Uterus (tissue), 4 donors: ENCODE measurements around the gene KLHDC8B. TPM values are rescaled to one million over a fixed set of nuclear protein-coding genes. Genes with fewer than 3 reads are reported as not detected.
A peak's percentile ranks its signal among the peaks of the same experiment; 100 is the strongest.

Experiments
- DNase-seq, 2 donors: peaks; one replicate each; pipeline ENCODE4 v3.0.0-alpha.2; 2019 to 2020
- H3K27ac ChIP-seq, 2 donors: fragments of 200-600 bp; sonication (generic); 1 replicate in 1 of 2; 2 replicates in 1 of 2; pipeline ENCODE4 v1.5.1; 2016 to 2018
- H3K27me3 ChIP-seq, 2 donors: fragments of 200-600 bp; sonication (generic); one replicate each; pipeline ENCODE4 v1.5.1; 2018 to 2019; ENCODE audit warnings: control low read depth in 1 of 2
- H3K36me3 ChIP-seq, 2 donors: fragments of 200-600 bp; sonication (generic); one replicate each; pipeline ENCODE4 v1.5.1; 2019; ENCODE audit warnings: control low read depth in 1 of 2
- H3K4me1 ChIP-seq, 2 donors: fragments of 200-600 bp; sonication (generic); one replicate each; pipeline ENCODE4 v1.5.1; 2018 to 2019; ENCODE audit warnings: control low read depth in 1 of 2
- H3K4me3 ChIP-seq, 2 donors: fragments of 200-600 bp; sonication (generic); 1 replicate in 1 of 2; 2 replicates in 1 of 2; pipeline ENCODE4 v1.5.1; 2018 to 2019; ENCODE audit warnings: mild to moderate bottlenecking in 1 of 2
- H3K9me3 ChIP-seq, 2 donors: fragments of 200-600 bp; sonication (generic); one replicate each; pipeline ENCODE4 v1.5.1; 2019; ENCODE audit warnings: control low read depth in 1 of 2
- CTCF ChIP-seq, 4 experiments: fragments of 200-600 bp in 2 of 4; fragments of 450-650 bp in 2 of 4; sonication (generic) in 2 of 4; IDR thresholded peaks; one replicate each; pipeline ENCODE4 v1.5.1; 2016 to 2019; ENCODE audit warnings: antibody characterized with exemption in 4 of 4, mild to moderate bottlenecking in 2 of 4, moderate library complexity in 1 of 4
- POLR2A ChIP-seq, 2 donors: fragments of 450-650 bp; IDR thresholded peaks; one replicate each; pipeline ENCODE4 v1.6.1; 2016; ENCODE audit warnings: antibody characterized with exemption in 2 of 2, mild to moderate bottlenecking in 1 of 2, moderate library complexity in 1 of 2
- intact Hi-C: fragments of 100-400 bp; cut with DNase I; formaldehyde crosslinking; loops from one replicate; pipeline ENCODE4 v1.15.1; 2023; ENCODE audit warnings: low total_unique reads
- total RNA-seq, 4 donors: library from RNA; depleted of rRNA in 3 of 4; stranded (reverse); fragments of >200 nt in 3 of 4; gene quantifications; one replicate each; pipeline versions ENCODE4 v1.1.0 to v1.2.4, GENCODE V29; 2014 to 2023
- donor health status: DM: yes; HTN: yes; CAD: no.

KLHDC8B gene
- total RNA-seq, 4 donors from 2014 or later, result 7.7 to 67.6 (median 39.4) TPM

GRCh38 chr3:49173792-49174170 is 2.4 kb downstream of the KLHDC8B start:
- peak in 1 of 2 donors; percentile 43 for DNase-seq
- Histone ChIP-seq H3K9me3 (no peaks in the 10 kb centered on the region), H3K27me3 (no peaks in the 10 kb centered on the region), H3K27ac (peak overlapping the region; percentile 80 to 89), H3K4me1 (peaks cover 5 to 20% of the 10 kb centered on the region in 2 donors), H3K36me3 (no peaks in the 10 kb centered on the region), H3K4me3 (peak overlapping the region; percentile 66 to 72)
- TF ChIP-seq POLR2A (IDR thresholded peaks at IDR 0.05) (no peak), CTCF (IDR thresholded peaks at IDR 0.05) (no peak)
- intact Hi-C loops, result loop anchor here (10.0 kb wide), 2 partner anchors 101 to 271 kb away; partner anchors contain the start of gene C3orf62

GRCh38 chr3:49174397-49174985 is 3.1 kb downstream of the KLHDC8B start:
- no peak for TF ChIP-seq POLR2A (IDR thresholded peaks at IDR 0.05)
- no peak for TF ChIP-seq CTCF (IDR thresholded peaks at IDR 0.05)
- H3K27me3 ChIP-seq, result no peaks in the 10 kb centered on the region
- peaks cover 5 to 20% of the 10 kb centered on the region in 2 donors for H3K4me1 ChIP-seq
- H3K36me3 ChIP-seq, result no peaks in the 10 kb centered on the region
- intact Hi-C loops, result loop anchor here (10.0 kb wide), 2 partner anchors 100 to 270 kb away; partner anchors contain the start of gene C3orf62
- no peak overlapping the region for H3K4me3 ChIP-seq
- H3K9me3 ChIP-seq, result no peaks in the 10 kb centered on the region
- peak overlapping the region; percentile 80 to 89 for H3K27ac ChIP-seq
- no peak for DNase-seq

- peaks cover 5 to 20% of the 10 kb centered on the region in 2 donors for H3K4me1 ChIP-seq
- H3K27ac ChIP-seq, result no peak overlapping the region
- DNase-seq, result no peak
- TF ChIP-seq POLR2A (IDR thresholded peaks at IDR 0.05), result no peak
- TF ChIP-seq CTCF (IDR thresholded peaks at IDR 0.05), result no peak
- H3K9me3 ChIP-seq, result no peaks in the 10 kb centered on the region
- H3K4me3 ChIP-seq, result no peak overlapping the region
- no peaks in the 10 kb centered on the region for H3K27me3 ChIP-seq
- H3K36me3 ChIP-seq, result no peaks in the 10 kb centered on the region
- intact Hi-C loops, result loop anchor here (10.0 kb wide), 2 partner anchors 99 to 269 kb away; partner anchors contain the start of gene C3orf62
Observed at GRCh38 chr3:49175530-49175929, 4.1 kb downstream of the KLHDC8B start.

- H3K4me1 ChIP-seq, result peaks cover 5 to 16% of the 10 kb centered on the region in 2 donors
- intact Hi-C loops, result loop anchor here (10.0 kb wide), 2 partner anchors 98 to 268 kb away; partner anchors contain the start of gene C3orf62
- H3K9me3 ChIP-seq, result no peaks in the 10 kb centered on the region
- no peak for TF ChIP-seq POLR2A (IDR thresholded peaks at IDR 0.05)
- TF ChIP-seq CTCF (IDR thresholded peaks at IDR 0.05), result no peak
- no peaks in the 10 kb centered on the region for H3K36me3 ChIP-seq
- no peak overlapping the region for H3K27ac ChIP-seq
- no peaks in the 10 kb centered on the region for H3K27me3 ChIP-seq
- DNase-seq, result no peak
- H3K4me3 ChIP-seq, result no peak overlapping the region
Observed at GRCh38 chr3:49177073-49177472, 5.7 kb downstream of the KLHDC8B start.

- Histone ChIP-seq H3K4me1 (no peaks in the 10 kb centered on the region), H3K27ac (no peak overlapping the region), H3K36me3 (no peaks in the 10 kb centered on the region), H3K4me3 (no peak overlapping the region), H3K9me3 (no peaks in the 10 kb centered on the region), H3K27me3 (no peaks in the 10 kb centered on the region)
- no peak for TF ChIP-seq CTCF (IDR thresholded peaks at IDR 0.05)
- TF ChIP-seq POLR2A (IDR thresholded peaks at IDR 0.05), result no peak
- DNase-seq, result no peak
- intact Hi-C loops, result no loop called here
Observed at GRCh38 chr3:49180116-49180515, 8.7 kb downstream of the KLHDC8B start.
